ENCODE data around the gene RGS13.

GRCh38 chr1:192600275-192600674 lies 35.7 kb upstream of the RGS13 start:
- no peak for TF ChIP-seq EZH2 (IDR thresholded peaks at IDR 0.05; ENCODE audit: borderline replicate concordance, low read depth, low read length, severe bottlenecking)
- TF ChIP-seq, protein P1, sequence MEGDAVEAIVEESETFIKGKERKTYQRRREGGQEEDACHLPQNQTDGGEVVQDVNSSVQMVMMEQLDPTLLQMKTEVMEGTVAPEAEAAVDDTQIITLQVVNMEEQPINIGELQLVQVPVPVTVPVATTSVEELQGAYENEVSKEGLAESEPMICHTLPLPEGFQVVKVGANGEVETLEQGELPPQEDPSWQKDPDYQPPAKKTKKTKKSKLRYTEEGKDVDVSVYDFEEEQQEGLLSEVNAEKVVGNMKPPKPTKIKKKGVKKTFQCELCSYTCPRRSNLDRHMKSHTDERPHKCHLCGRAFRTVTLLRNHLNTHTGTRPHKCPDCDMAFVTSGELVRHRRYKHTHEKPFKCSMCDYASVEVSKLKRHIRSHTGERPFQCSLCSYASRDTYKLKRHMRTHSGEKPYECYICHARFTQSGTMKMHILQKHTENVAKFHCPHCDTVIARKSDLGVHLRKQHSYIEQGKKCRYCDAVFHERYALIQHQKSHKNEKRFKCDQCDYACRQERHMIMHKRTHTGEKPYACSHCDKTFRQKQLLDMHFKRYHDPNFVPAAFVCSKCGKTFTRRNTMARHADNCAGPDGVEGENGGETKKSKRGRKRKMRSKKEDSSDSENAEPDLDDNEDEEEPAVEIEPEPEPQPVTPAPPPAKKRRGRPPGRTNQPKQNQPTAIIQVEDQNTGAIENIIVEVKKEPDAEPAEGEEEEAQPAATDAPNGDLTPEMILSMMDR (IDR thresholded peaks at IDR 0.05; ENCODE audit: extremely low read depth in 1 of 2, insufficient read depth in 1 of 2, low read depth in 1 of 2, low read length in 2 of 2), result no peak

Data from endothelial cell of umbilical vein (primary cell).